GM08714 (cell line): ENCODE results near the gene TSPAN31.

Source experiments
- H3K4me3 ChIP-seq: fragments of 200-500 bp; sonication (Bioruptor generic); 2 replicates; pipeline ENCODE4 v1.5.1; 2014; ENCODE audit warnings: mild to moderate bottlenecking, low read length, inconsistent platforms
- ZNF274 ChIP-seq: IDR thresholded peaks from 2 replicates; pipeline ENCODE4 v1.6.1; 2012; ENCODE audit warnings: mild to moderate bottlenecking, low read depth, low read length

The TSPAN31 gene

DNA sequence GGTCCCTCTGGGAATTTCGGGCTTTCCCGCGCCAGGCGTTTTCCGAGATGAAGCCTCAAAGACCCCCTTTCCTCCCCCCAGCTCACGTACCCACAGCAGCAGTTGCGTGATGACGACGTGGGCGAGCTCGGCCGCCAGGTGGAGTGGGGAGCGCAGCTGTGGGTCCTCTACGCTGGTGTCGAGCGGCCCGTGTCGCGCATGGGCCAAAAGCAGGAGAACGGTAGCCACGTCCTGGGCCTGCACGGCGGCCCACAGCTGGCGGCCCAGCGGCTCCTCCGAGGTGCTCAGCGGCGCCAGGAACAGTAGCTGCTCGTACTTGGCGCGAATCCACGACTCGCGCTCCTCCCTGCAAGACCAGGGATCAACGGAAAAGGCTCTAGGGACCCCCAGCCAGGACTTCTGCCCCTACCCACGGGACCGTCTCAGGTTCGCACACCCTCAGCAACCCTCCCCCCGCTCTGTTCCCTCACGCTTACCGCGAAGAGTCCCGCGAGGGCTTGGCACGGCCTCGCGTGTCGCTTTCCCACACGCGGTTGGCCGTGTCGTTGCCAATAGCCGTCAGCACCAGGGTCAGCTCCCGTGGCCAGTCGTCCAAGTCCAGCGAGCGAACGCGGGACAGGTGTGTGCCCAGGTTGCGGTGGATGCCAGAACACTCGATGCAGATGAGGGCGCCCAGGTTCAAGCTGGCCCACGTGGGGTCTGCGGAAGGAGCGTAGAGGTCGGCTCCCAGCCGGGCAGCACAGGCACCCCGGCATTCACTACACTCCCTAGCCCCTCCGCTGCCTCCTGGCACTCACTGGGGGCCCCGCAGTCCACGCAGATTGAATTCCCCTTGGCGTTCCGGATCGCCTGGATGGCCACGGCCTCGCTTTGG lies 17.7 kb upstream of the TSPAN31 start:
- no peak for TF ChIP-seq ZNF274
- H3K4me3 ChIP-seq, result no peak overlapping the region

DNA sequence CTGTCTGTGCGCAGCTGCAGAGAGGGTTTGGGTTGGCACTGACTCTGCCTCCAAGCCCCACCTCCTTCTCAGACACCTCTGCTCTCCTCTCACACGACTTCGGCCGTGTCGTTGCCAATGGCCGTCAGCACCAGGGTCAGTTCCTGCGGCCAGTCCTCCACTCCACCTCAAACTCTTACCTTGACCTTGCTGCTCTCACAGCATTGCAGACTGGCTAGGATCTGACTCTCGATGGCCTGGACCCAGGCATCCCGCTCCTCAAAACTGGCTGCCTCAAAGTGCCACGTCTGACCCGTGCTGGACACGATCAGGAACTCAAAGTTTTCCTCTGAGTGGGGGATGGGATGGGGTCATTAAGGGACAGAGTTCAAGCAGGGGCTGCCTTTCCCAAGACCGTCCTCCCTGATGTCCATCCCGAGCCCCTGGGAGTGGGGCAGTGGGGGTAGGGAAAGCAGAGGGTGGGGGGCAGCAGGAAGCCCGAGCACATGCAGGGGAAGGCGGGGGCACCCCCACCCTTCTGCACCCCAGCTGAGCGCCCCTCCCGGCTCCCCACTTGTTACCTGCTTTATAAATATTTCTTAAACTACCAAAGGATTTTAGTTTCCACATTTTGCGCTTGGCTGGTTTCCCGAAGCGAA lies 17.0 kb upstream of the TSPAN31 start:
- no peak for TF ChIP-seq ZNF274
- H3K4me3 ChIP-seq, result no peak overlapping the region

DNA sequence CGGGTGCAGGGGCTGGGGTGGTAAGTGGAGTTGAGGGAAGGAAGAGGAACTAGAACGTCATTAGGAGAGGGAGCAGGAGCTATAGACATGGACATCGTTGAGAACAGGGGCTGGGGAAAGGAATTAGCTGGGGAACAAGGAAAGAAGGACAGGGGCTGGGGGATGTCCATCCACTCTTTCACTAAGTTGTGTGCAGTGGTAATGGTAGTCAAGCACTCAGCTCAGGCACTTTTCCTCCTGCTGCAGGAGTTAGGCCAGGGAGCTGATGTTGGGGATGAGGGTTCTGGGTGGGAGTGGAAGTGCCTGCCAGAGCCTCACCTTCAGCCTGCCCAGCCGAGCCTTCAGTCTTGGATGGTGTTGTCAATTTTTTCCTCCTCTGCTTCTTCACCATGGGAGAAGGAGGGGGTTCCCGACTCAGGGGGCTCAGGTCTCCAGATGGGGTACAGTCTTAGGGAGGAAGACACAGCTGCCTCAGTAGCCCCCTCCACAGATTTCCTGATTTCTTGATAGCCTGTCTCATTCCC lies 15.5 kb upstream of the TSPAN31 start:
- no peak for TF ChIP-seq ZNF274
- no peak overlapping the region for H3K4me3 ChIP-seq

DNA sequence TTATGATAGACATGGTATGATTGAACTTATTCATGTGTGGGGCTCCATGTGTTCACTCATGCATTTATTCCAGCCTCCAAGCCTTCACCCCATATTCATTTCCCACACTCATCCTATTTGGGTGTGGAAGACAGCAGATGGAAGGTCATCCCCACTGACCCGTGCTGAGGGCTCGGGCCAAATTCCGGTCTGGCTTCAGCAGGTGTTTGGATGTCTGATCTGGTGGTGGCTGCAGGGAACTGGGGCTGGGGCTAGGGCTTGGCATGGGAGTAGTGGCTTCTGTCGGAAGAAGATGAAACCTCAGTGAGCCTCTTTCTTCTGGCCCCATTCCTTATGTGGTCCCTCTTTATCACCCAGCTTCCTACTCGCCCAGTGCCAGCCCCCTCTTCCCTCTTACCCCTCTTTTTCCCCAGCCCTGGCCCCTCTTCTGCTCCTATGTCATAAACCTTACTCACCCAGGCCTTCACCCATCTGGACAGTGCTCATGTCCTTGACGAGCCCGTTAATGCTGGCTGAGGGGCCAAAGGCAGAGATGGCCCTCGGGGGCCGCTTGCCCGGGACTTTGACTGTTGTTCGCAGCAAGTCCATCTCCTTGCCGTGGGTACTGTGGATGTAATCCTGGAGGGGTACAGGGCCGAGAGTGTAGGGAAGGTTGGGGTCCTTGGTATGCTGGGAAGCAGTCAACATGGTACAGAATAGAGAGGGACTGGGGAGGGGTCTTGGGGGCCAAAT lies 14.3 kb upstream of the TSPAN31 start:
- H3K4me3 ChIP-seq, result no peak overlapping the region
- TF ChIP-seq ZNF274, result no peak

DNA sequence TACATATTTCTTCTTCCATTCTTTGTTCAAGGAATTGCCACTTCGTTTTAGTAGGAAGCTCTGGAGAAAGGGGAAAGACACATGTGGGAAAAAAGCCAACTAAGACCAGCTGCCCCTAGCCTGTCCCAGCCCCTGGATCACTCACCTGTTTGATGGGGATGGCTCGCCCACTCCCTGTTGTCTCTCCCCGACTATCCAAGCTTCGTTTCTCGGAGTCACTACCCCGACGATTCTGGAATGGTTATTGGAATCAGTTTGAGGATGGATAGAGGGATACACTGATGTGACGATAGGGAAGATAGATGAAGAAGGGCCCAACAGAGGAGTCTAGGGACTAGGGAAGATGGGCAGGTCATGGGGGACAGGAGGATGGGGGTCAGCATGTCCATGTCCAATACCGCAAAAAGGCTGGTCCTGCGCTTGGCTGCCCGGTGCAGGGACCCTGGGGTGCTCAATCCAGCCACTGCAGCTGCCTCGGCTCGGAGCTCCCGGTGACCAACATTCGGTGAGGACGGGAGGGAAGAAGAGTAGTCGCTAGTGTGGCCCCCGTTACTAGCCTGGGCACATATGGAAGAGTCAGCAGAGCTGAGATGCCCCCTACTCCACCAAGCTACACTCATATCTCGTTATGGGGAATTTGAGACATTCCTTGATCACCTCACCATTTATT lies 13.3 kb upstream of the TSPAN31 start:
- no peak overlapping the region for H3K4me3 ChIP-seq
- TF ChIP-seq ZNF274, result no peak

DNA sequence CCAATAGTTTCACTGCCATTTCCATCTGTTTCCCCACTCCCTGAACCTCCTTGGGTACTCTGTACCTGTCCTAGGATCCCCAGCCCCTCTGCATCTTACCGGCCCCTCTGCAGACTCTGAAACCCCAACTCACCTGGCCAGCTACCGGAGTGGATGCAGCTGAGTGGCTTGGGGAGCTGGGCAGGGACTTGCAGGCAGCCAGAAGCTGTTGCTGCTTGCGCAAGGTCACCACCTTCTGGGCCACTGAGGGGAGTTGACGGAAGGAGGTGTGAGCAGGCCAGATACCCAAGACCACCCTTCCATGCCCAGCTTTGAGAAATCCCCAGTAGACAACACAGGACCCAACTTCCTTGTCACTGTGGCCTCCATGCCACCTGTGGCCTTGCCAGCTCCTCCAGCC lies 12.6 kb upstream of the TSPAN31 start:
- H3K4me3 ChIP-seq, result no peak overlapping the region
- TF ChIP-seq ZNF274, result no peak

DNA sequence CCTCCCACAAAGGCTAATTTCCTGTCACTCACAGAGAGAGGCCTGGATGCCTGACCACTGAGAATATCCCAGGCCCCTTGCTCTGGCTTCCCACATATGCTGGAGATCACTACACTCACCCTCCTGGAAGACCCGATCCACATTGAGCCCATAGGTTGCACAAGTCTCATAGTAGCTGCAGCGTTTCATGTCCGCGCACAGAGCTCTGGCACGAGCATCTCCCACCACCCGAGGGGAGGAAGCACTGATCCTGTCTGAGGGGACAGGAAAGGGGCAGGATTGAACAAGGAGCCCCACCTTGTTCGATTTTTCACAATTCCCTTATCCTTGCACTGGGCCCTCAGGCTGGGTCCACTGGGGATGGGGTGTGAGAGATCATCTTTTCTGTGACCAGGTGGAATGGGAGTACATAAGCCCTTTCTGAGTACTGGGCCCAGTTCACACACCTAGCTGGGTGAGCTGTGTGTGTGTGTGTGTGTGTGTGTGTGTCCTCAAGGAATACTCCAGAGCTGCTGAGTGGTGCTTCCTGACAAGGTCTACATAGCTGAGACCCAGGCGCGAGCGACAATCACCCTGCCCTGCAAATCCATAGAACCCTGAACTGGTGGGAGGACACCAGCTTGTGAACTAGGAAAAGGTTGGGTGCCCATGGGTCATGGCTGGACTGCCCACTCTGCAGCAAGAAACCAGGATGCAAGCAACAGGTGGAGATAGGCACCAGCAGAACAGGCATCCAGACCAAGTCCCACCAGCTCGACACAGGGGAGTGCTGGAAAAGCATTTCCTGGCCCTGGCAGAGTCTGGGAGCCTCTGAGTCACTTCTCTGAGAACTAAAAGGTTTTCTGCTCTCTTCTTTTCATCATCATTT lies 11.9 kb upstream of the TSPAN31 start:
- no peak overlapping the region for H3K4me3 ChIP-seq
- no peak for TF ChIP-seq ZNF274

DNA sequence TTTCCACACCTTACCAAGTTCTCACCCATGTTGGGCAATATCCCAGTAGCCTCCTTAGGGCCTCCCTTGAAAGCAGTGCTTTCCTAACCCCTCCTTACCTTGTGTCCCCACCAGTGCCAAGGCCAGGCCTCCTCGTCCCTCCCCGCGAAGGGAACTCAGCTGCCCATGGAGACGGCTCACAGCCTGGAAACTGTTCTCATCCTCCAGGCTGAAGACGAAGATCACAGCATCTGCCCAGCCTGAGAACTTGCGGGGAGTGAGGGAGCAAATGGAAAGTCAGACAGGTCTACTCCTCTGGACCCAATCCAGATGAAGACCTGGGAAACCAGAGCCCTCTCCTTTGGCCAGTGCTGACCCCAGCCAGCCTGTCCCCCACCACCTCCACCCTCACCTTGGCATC lies 10.9 kb upstream of the TSPAN31 start:
- H3K4me3 ChIP-seq, result no peak overlapping the region
- TF ChIP-seq ZNF274, result no peak

DNA sequence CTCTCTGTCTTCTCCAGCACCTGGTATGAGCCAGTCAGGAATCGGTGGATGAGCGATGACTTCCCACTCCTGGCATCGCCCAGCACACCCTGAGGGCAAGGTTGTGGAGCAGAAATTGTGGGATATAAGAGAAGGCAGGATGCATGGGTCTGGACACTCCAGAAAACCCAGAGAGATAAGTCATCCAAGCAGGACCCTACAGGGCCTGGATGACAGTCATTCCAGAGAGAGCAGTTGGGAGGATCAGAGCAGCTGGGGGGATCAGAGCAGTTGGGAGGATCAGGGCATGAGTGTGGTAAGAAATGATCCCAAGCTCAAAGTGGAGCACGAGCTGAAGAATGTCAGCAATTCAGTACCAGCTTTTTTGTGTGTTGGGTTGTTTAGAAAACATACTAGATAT lies 10.2 kb upstream of the TSPAN31 start:
- TF ChIP-seq ZNF274, result no peak
- no peak overlapping the region for H3K4me3 ChIP-seq

DNA sequence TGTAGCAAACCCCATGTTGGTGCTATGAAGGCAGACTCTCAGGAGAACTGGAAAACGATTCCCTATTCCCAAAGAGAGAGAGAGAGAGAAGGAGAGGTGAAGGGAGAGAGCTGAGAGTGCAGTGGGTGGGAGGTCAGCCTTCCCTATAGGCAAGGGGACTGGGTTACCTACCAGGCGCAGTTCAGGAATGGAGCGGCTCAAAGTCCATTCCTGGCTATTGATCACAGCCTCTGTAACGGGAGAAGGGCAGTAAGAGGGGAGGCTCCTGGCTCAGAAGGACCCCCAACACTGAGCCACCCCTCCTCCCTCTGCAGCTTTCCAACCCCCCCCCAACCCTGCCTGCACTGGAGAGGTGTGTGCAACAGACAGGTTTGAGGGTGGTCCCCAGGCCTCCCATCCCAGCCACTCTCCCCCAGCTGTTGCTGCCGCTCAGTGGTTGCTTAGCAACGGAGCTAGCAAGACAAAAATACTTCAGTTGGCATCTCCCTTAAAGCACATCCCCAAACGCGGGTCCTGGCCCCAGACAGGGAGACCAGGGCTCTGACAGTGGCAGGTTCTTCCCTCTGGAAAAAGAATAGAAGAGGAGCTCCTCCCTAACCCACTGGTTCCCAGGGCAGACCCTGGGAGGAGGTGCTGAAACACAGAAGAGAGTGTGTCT lies 9.5 kb upstream of the TSPAN31 start:
- TF ChIP-seq ZNF274, result no peak
- H3K4me3 ChIP-seq, result no peak overlapping the region

DNA sequence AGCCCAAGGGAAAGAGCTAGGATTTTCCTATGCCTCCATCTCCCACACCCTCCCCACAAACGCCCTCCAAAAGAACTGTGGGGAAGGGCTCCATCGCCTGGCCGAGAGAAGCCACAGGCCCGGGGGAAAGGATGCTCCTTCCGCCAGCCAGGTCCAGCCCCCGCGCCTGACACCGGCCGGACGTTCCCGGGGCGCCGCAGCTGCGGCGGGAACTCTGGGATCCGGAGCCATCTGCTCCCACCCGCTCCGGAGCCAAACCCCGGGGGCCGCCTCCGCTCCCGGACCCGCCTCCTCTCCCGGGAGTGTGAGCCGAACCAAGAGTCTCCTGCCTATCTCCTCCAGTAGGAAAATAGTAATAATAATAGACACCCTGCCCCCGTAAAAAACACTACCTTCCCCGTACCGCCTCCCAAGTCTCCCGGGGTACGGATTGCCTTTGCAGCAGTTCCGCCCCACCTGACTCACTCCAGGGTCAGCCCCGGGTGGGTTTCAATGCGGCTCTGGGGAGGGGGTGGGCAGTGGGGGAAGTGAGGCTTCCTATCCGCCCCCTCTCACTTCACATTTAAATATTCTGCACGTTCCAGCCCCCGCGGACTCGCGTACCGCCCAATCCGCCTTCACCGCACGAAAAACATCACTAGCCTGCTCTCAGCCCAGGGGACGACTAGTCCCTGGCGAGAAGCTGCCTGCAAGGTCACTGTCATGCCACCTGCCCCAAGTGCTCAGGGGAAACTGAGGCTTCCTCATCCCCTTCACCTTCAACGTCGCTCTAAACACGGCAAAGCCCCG lies 8.7 kb upstream of the TSPAN31 start:
- no peak overlapping the region for H3K4me3 ChIP-seq
- TF ChIP-seq ZNF274, result no peak
